Measurements from ENCODE around the gene GPR158. TPM values are rescaled to one million over a fixed set of nuclear protein-coding genes. Genes with fewer than 3 reads are reported as not detected.

GPR158 gene
- total RNA-seq, 1 donor from 2014 or later, result 0.10 TPM

DNA sequence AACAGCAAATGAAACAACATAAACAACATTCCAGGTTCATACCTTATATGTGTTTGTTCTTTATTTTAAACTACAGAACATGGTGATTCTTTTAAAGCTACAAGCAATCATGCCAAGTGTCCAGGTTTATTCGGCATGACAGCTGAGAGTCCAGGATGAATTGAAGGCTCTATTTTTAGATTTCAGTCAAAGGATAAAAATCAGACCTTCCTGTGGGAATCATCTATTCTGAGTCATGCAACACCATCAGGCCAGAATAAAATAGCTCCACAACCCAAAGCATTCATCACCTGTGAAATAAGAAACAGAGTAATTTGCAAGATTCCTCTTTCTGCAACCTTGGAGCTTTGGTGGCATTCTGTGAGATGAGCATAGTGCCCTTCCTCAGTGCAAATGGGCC lies 466.8 kb downstream of the GPR158 start:
- Mint-ChIP-seq H3K4me1 (ENCODE audit: low read depth) (peaks cover 8% of the 10 kb centered on the region), H3K36me3 (ENCODE audit: insufficient read depth) (no peaks in the 10 kb centered on the region), H3K27ac (no peak overlapping the region), H3K4me3 (ENCODE audit: low read depth) (no peak overlapping the region), H3K27me3 (peaks cover 6% of the 10 kb centered on the region), H3K9me3 (ENCODE audit: low read depth) (no peaks in the 10 kb centered on the region)
- no peak for DNase-seq (ENCODE audit: low spot score, unreplicated experiment)
- TF ChIP-seq CTCF (IDR thresholded peaks at IDR 0.05; ENCODE audit: unreplicated experiment), result no peak

DNA sequence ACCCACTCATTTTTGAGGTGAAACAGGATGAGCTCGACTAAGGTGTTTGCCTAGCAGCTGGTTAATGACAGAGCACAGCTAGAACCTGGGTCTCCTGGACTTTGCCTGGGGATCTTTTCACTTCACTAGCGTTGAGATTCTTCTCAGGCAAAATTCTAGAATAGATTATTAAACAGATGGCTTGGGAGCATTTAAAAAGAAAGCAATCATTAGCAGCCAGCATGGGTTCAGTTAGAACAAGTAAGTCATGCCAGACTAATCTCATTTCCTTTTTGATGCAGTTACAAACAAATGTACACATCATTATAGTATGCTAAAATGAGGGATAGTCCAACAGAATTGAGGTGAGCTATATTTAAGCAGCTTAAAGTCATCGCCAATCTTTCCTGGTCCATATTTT lies 467.9 kb downstream of the GPR158 start:
- Mint-ChIP-seq H3K9me3 (ENCODE audit: low read depth) (no peaks in the 10 kb centered on the region), H3K27ac (no peak overlapping the region), H3K4me3 (ENCODE audit: low read depth) (no peak overlapping the region), H3K36me3 (ENCODE audit: insufficient read depth) (no peaks in the 10 kb centered on the region), H3K4me1 (ENCODE audit: low read depth) (peaks cover 8% of the 10 kb centered on the region), H3K27me3 (peaks cover 10% of the 10 kb centered on the region)
- DNase-seq (ENCODE audit: low spot score, unreplicated experiment), result no peak
- TF ChIP-seq CTCF (IDR thresholded peaks at IDR 0.05; ENCODE audit: unreplicated experiment), result no peak

DNA sequence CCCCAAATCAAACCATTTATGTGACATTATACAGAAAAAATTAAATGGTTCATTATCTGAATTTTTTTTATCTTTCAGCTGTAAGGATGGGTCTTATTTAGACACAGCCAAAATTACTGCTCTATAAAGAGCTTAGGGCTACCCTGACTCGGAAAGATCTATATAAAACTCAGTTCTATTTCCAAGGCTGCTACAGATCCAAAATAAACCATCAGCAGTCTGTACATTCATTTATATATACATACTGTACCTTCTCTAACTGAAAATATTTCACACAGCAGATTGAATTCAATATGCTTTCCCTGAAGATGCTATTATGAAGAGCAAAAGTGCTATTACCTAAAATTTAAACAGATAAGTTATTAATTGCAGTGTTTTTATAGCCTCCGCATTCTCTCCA lies 471.6 kb downstream of the GPR158 start:
- Mint-ChIP-seq H3K4me3 (ENCODE audit: low read depth) (no peak overlapping the region), H3K4me1 (ENCODE audit: low read depth) (peaks cover 2% of the 10 kb centered on the region), H3K27ac (no peak overlapping the region), H3K27me3 (peaks cover 17% of the 10 kb centered on the region), H3K36me3 (ENCODE audit: insufficient read depth) (no peaks in the 10 kb centered on the region), H3K9me3 (ENCODE audit: low read depth) (no peaks in the 10 kb centered on the region)
- no peak for TF ChIP-seq CTCF (IDR thresholded peaks at IDR 0.05; ENCODE audit: unreplicated experiment)
- DNase-seq (ENCODE audit: low spot score, unreplicated experiment), result no peak

GRCh38 chr10:25651534-25651933 lies 476.7 kb downstream of the GPR158 start:
- H3K27ac Mint-ChIP-seq, result no peak overlapping the region
- peaks cover 36% of the 10 kb centered on the region for H3K27me3 Mint-ChIP-seq
- no peak overlapping the region for H3K4me3 Mint-ChIP-seq (ENCODE audit: low read depth)
- DNase-seq (ENCODE audit: low spot score, unreplicated experiment), result no peak
- H3K36me3 Mint-ChIP-seq (ENCODE audit: insufficient read depth), result no peaks in the 10 kb centered on the region
- TF ChIP-seq CTCF (IDR thresholded peaks at IDR 0.05; ENCODE audit: unreplicated experiment), result no peak
- H3K9me3 Mint-ChIP-seq (ENCODE audit: low read depth), result no peaks in the 10 kb centered on the region
- H3K4me1 Mint-ChIP-seq (ENCODE audit: low read depth), result peaks cover 3% of the 10 kb centered on the region

Other genes starting within 250 kb of the GPR158 start
- 35.4 and 39.4 TPM in 2 replicates for gene PRTFDC1, start 222.4 kb upstream of the GPR158 start, total RNA-seq
- 0.46 and 1.0 TPM in 2 replicates for gene ENKUR, start 158.8 kb upstream of the GPR158 start, total RNA-seq
- gene THNSL1, start 158.4 kb upstream of the GPR158 start, total RNA-seq, result 6.5 and 7.0 TPM in 2 replicates

Measured in progenitor cell of endocrine pancreas (in vitro differentiated cells).